Fibroblast of lung (primary cell): ENCODE results near the gene ITPR2. TPM values are rescaled to one million over a fixed set of nuclear protein-coding genes. Genes with fewer than 3 reads are reported as not detected.
A peak's percentile ranks its signal among the peaks of the same experiment; 100 is the strongest.

Experiments used
- DNase-seq, 2 donors: peaks; one replicate each; pipeline versions ENCODE4 v3.0.0 to v3.0.0-alpha.2; 2010; ENCODE audit warnings: low read depth in 2 of 2
- H2AFZ ChIP-seq: 2 replicates; pipeline ENCODE4 v1.5.1; 2012; ENCODE audit warnings: low read length, control low read depth, inconsistent platforms
- H3K27ac ChIP-seq: 2 replicates; pipeline ENCODE4 v1.5.1; 2011; ENCODE audit warnings: low read length, control low read depth; ENCODE audit not compliant: insufficient read depth
- H3K27me3 ChIP-seq: 2 replicates; pipeline ENCODE4 v1.5.1; 2011; ENCODE audit warnings: mild to moderate bottlenecking, low read length; ENCODE audit not compliant: control insufficient read depth, insufficient read depth
- H3K36me3 ChIP-seq: 2 replicates; pipeline ENCODE4 v1.5.1; 2011; ENCODE audit warnings: low read length; ENCODE audit not compliant: control insufficient read depth, insufficient read depth
- H3K4me1 ChIP-seq: 2 replicates; pipeline ENCODE4 v1.5.1; 2011; ENCODE audit warnings: low read length; ENCODE audit not compliant: control insufficient read depth, insufficient read depth; ENCODE audit errors: extremely low read depth
- H3K4me2 ChIP-seq: 2 replicates; pipeline ENCODE4 v1.5.1; 2011; ENCODE audit warnings: low read length, control low read depth; ENCODE audit not compliant: insufficient read depth; ENCODE audit errors: extremely low read depth
- H3K4me3 ChIP-seq, 4 experiments: fragments of 200-600 bp in 1 of 4; sonication (generic) in 1 of 4; replicated peaks in 1 of 4; 2 replicates each; pipeline ENCODE4 v1.5.1; 2011 to 2016; ENCODE audit warnings: low read length in 4 of 4, low read depth in 3 of 4, mild to moderate bottlenecking in 3 of 4, control low read depth in 2 of 4, inconsistent platforms in 1 of 4, mixed read lengths in 1 of 4; ENCODE audit not compliant: insufficient read depth in 1 of 4; ENCODE audit errors: control extremely low read depth in 1 of 4
- H3K79me2 ChIP-seq: 2 replicates; pipeline ENCODE4 v1.5.1; 2012; ENCODE audit warnings: mild to moderate bottlenecking, low read length, inconsistent platforms; ENCODE audit not compliant: control insufficient read depth, insufficient read depth
- H3K9ac ChIP-seq: 2 replicates; pipeline ENCODE4 v1.5.1; 2011; ENCODE audit warnings: mild to moderate bottlenecking, low read length, control low read depth; ENCODE audit not compliant: insufficient read depth
- H3K9me3 ChIP-seq: 2 replicates; pipeline ENCODE4 v1.5.1; 2012; ENCODE audit warnings: low read depth, low read length; ENCODE audit not compliant: control insufficient read depth, insufficient read depth
- H4K20me1 ChIP-seq: 2 replicates; pipeline ENCODE4 v1.5.1; 2011; ENCODE audit warnings: low read length; ENCODE audit not compliant: control insufficient read depth, insufficient read depth; ENCODE audit errors: extremely low read depth
- CTCF ChIP-seq, 2 donors: IDR thresholded peaks in 1 of 2; conservative IDR thresholded peaks in 1 of 2; 1 replicate in 1 of 2; 2 replicates in 1 of 2; pipeline ENCODE4 v1.5.1; 2011 to 2012; ENCODE audit warnings: low read length in 2 of 2, control low read depth in 1 of 2, inconsistent platforms in 1 of 2, low read depth in 1 of 2, mild to moderate bottlenecking in 1 of 2
- EZH2 ChIP-seq: IDR thresholded peaks from 2 replicates; pipeline ENCODE4 v1.5.1; 2012; ENCODE audit warnings: low read length, control low read depth, mild to moderate bottlenecking; ENCODE audit errors: missing control alignments
- polyA plus RNA-seq, 2 donors: library from polyadenylated mRNA; depleted of rRNA in 1 of 2; stranded (reverse) in 1 of 2; unstranded in 1 of 2; fragments of >200 nt; gene quantifications; 2 replicates each; pipeline ENCODE4 v1.2.1, GENCODE V29; 2011 to 2012; ENCODE audit warnings: missing spikeins in 1 of 2
- total RNA-seq: library from RNA; depleted of rRNA; stranded (reverse); fragments of >200 nt; gene quantifications from 2 replicates; pipeline ENCODE4 v1.2.1, GENCODE V29; 2014

Gene ITPR2
- total and polyA plus RNA-seq, 2 donors (not counting 1 experiment from before 2014, with no cell fraction given): 5.1 to 24.6 TPM

DNA sequence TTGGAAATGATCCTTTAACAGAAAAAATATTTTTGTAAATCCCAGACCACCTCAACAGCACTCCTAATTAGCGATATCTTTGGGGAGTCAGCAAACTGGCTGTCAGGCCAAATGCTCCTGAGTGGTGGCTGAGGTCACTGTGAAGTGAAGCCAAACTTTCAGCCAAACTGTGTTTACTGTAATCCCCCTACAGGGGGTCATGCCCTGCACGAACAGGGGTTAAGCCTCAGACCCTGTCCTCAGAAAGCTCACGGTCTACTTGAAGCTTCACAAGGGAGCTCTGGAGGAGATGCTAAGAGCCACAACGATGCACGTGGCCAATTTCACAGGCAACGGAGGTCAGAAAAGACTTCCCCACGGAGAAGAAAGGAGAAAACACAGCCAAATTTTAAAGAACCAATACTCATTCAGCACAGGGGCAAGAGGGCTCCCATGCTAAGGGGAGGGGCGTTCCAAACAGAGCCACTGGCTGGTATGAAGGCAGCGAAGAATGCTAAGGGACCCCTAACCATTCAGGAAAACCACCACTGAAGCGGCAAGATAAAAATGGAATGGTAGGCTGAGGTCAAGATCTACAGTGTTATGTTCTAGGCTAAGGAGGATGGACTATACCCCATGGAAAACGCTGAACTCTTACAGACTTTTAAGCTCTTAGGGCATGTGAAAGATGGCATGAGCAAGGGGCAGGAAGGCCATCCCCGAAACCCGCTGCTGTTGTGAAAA, 105.4 kb downstream of the ITPR2 start:
- no peak overlapping the region for H2AFZ ChIP-seq
- no peaks in the 10 kb centered on the region for H4K20me1 ChIP-seq
- H3K4me3 ChIP-seq: no peak overlapping the region
- H3K27ac ChIP-seq: no peak overlapping the region
- TF ChIP-seq EZH2 (no peak), CTCF (conservative IDR thresholded peaks at IDR 0.05 in 1 of 2, IDR thresholded peaks at IDR 0.05 in 1 of 2; ENCODE audit: low read depth in 1 of 2, low read length in 2 of 2) (no peak)
- H3K27me3 ChIP-seq: no peaks in the 10 kb centered on the region
- no peak overlapping the region for H3K4me2 ChIP-seq
- H3K9me3 ChIP-seq: no peaks in the 10 kb centered on the region
- H3K36me3 ChIP-seq: no peaks in the 10 kb centered on the region
- no peak for DNase-seq
- no peaks in the 10 kb centered on the region for H3K79me2 ChIP-seq
- no peak overlapping the region for H3K9ac ChIP-seq
- peaks cover 6% of the 10 kb centered on the region for H3K4me1 ChIP-seq

DNA sequence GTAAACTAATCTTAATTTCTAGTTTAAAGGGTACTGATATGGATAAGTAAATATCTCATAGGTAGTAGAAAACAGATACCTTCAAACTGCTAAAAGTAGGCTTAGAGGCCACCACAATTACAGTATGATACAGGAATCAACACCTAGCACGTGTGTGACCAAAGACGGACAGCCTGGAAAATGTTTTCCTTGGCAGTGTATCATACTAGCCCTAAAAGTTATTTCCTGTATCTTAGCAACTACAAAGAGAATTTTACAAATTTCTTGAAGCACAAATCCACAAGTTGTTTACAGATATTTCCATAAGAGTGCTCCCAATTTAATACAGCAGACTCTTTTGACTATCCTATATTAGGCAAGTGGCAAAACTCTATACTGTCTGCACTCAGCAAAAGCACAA, 106.0 kb downstream of the ITPR2 start:
- no peak overlapping the region for H3K4me2 ChIP-seq
- H3K9ac ChIP-seq: no peak overlapping the region
- no peaks in the 10 kb centered on the region for H4K20me1 ChIP-seq
- no peak overlapping the region for H3K27ac ChIP-seq
- H3K9me3 ChIP-seq: no peaks in the 10 kb centered on the region
- H3K36me3 ChIP-seq: no peaks in the 10 kb centered on the region
- H3K27me3 ChIP-seq: no peaks in the 10 kb centered on the region
- H2AFZ ChIP-seq: no peak overlapping the region
- peaks cover 6% of the 10 kb centered on the region for H3K4me1 ChIP-seq
- no peak for TF ChIP-seq CTCF (conservative IDR thresholded peaks at IDR 0.05 in 1 of 2, IDR thresholded peaks at IDR 0.05 in 1 of 2; ENCODE audit: low read depth in 1 of 2, low read length in 2 of 2)
- TF ChIP-seq EZH2: no peak
- DNase-seq: peak in 1 of 2 donors; percentile 33
- no peak overlapping the region for H3K4me3 ChIP-seq
- no peaks in the 10 kb centered on the region for H3K79me2 ChIP-seq

- H3K27ac ChIP-seq: no peak overlapping the region
These were observed 107.6 kb downstream of the ITPR2 start for GRCh38 chr12:26725276-26725916.

More at GRCh38 chr12:26725276-26725916, 107.6 kb downstream of the ITPR2 start:
- Histone ChIP-seq H3K27me3 (no peaks in the 10 kb centered on the region), H3K4me3 (no peak overlapping the region), H3K36me3 (no peaks in the 10 kb centered on the region), H3K9me3 (no peaks in the 10 kb centered on the region), H3K4me2 (no peak overlapping the region), H4K20me1 (no peaks in the 10 kb centered on the region), H2AFZ (no peak overlapping the region), H3K4me1 (peaks cover 6% of the 10 kb centered on the region), H3K79me2 (no peaks in the 10 kb centered on the region), H3K9ac (no peak overlapping the region)
- TF ChIP-seq EZH2 (no peak), CTCF (conservative IDR thresholded peaks at IDR 0.05 in 1 of 2, IDR thresholded peaks at IDR 0.05 in 1 of 2; ENCODE audit: low read depth in 1 of 2, low read length in 2 of 2) (no peak)
- DNase-seq: no peak
